ENCODE results near the gene PRKN. TPM values are rescaled to one million over a fixed set of nuclear protein-coding genes. Genes with fewer than 3 reads are reported as not detected.

The PRKN gene
- total RNA-seq, 1 donor from 2014 or later = 5.7 TPM

- TF ChIP-seq, protein P1, sequence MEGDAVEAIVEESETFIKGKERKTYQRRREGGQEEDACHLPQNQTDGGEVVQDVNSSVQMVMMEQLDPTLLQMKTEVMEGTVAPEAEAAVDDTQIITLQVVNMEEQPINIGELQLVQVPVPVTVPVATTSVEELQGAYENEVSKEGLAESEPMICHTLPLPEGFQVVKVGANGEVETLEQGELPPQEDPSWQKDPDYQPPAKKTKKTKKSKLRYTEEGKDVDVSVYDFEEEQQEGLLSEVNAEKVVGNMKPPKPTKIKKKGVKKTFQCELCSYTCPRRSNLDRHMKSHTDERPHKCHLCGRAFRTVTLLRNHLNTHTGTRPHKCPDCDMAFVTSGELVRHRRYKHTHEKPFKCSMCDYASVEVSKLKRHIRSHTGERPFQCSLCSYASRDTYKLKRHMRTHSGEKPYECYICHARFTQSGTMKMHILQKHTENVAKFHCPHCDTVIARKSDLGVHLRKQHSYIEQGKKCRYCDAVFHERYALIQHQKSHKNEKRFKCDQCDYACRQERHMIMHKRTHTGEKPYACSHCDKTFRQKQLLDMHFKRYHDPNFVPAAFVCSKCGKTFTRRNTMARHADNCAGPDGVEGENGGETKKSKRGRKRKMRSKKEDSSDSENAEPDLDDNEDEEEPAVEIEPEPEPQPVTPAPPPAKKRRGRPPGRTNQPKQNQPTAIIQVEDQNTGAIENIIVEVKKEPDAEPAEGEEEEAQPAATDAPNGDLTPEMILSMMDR (IDR thresholded peaks at IDR 0.05) = no peak
- peaks cover 10% of the 10 kb centered on the region for H3K4me1 Mint-ChIP-seq (ENCODE audit: low read depth)
- no peaks in the 10 kb centered on the region for H3K27me3 Mint-ChIP-seq (ENCODE audit: low read depth)
- H3K36me3 Mint-ChIP-seq (ENCODE audit: low read depth) = no peaks in the 10 kb centered on the region
- H3K27ac Mint-ChIP-seq (ENCODE audit: unreplicated experiment) = no peak overlapping the region
- no peak for DNase-seq (ENCODE audit: low spot score)
- peaks cover 2% of the 10 kb centered on the region for H3K9me3 Mint-ChIP-seq (ENCODE audit: low read depth)
- no peak overlapping the region for H3K4me3 Mint-ChIP-seq (ENCODE audit: unreplicated experiment)
Measured at GRCh38 chr6:162187168-162187935, 540.2 kb downstream of the PRKN start.

DNA sequence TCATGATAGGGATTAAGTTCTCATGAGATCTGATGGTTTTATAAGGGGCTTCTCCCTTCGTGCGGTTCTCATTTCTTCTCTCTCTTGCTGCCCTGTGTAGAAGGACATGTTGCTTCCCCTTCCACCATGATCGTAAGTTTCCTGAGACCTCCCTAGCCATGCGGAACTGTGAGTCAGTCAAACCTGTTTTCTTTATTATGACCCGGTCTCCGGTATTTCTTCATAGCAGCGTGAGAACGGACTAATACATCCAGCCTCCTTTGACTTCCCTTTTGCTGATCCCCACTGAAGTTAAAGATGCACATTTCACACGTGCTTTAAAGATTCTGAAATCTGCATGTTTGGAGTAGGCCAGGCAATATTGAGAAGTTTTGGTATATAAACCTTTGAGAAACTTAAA lies 543.1 kb downstream of the PRKN start:
- no peak overlapping the region for H3K27ac Mint-ChIP-seq (ENCODE audit: unreplicated experiment)
- H3K4me1 Mint-ChIP-seq (ENCODE audit: low read depth) = peaks cover 10% of the 10 kb centered on the region

GRCh38 chr6:162181741-162182401 lies 545.7 kb downstream of the PRKN start:
- no peaks in the 10 kb centered on the region for H3K9me3 Mint-ChIP-seq (ENCODE audit: low read depth)
- H3K4me1 Mint-ChIP-seq (ENCODE audit: low read depth) = peaks cover 12% of the 10 kb centered on the region
- no peaks in the 10 kb centered on the region for H3K36me3 Mint-ChIP-seq (ENCODE audit: low read depth)
- TF ChIP-seq, protein P1 (IDR thresholded peaks at IDR 0.05) = no peak
- no peak overlapping the region for H3K4me3 Mint-ChIP-seq (ENCODE audit: unreplicated experiment)
- H3K27ac Mint-ChIP-seq (ENCODE audit: unreplicated experiment) = no peak overlapping the region
- no peaks in the 10 kb centered on the region for H3K27me3 Mint-ChIP-seq (ENCODE audit: low read depth)
- DNase-seq (ENCODE audit: low spot score) = no peak

More for the DNA sequence above, 543.1 kb downstream of the PRKN start:
- Mint-ChIP-seq H3K4me3 (ENCODE audit: unreplicated experiment) (no peak overlapping the region), H3K36me3 (ENCODE audit: low read depth) (no peaks in the 10 kb centered on the region), H3K9me3 (ENCODE audit: low read depth) (peaks cover 2% of the 10 kb centered on the region), H3K27me3 (ENCODE audit: low read depth) (no peaks in the 10 kb centered on the region)
- TF ChIP-seq, protein P1 (IDR thresholded peaks at IDR 0.05) = no peak
- no peak for DNase-seq (ENCODE audit: low spot score)

- Mint-ChIP-seq H3K36me3 (ENCODE audit: low read depth) (no peaks in the 10 kb centered on the region), H3K4me1 (ENCODE audit: low read depth) (peaks cover 10% of the 10 kb centered on the region), H3K4me3 (ENCODE audit: unreplicated experiment) (no peak overlapping the region), H3K27me3 (ENCODE audit: low read depth) (no peaks in the 10 kb centered on the region), H3K9me3 (ENCODE audit: low read depth) (no peaks in the 10 kb centered on the region), H3K27ac (ENCODE audit: unreplicated experiment) (no peak overlapping the region)
- TF ChIP-seq, protein P1 (IDR thresholded peaks at IDR 0.05) = no peak
- no peak for DNase-seq (ENCODE audit: low spot score)
Measured at GRCh38 chr6:162181111-162181510, 546.5 kb downstream of the PRKN start.

DNA sequence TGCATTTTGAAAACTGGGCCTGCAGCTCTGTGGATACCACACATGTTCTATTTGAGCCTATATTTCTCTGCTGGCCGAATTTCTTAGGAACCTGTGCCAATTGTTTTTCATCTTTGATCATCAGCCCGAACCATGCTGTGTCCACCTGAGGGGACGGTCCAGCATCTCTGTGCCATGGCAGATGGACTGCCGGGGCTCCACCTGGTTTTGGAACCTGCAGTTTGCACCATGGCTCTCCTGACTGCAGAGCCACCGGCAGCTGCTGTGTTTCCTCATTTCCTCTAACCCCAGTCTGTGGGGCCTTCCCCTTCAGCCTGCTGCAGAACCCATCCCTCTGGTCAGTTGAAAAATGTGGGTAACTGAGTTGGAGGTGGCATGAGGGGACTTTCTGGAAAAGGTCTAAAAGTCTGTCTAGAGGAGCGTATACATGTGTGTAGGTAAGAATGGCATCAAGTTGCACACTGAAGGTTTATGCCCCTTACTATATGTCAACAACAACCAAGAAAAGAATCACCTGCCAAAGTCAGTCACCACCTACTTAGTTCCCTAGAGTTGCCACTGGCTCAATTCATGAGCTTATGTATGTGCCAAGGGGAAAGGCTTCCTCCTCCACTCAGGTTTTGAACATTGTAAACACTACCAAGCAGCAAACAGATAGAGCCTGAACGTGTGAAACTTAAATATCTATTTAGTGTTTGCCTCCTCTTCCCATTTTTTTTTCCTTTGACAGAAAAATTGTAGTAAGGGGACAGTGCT lies 548.2 kb downstream of the PRKN start:
- TF ChIP-seq, protein P1 (IDR thresholded peaks at IDR 0.05) = no peak
- H3K4me3 Mint-ChIP-seq (ENCODE audit: unreplicated experiment) = no peak overlapping the region
- H3K27me3 Mint-ChIP-seq (ENCODE audit: low read depth) = no peaks in the 10 kb centered on the region
- H3K4me1 Mint-ChIP-seq (ENCODE audit: low read depth) = peaks cover 7% of the 10 kb centered on the region
- no peak for DNase-seq (ENCODE audit: low spot score)
- H3K9me3 Mint-ChIP-seq (ENCODE audit: low read depth) = no peaks in the 10 kb centered on the region
- no peaks in the 10 kb centered on the region for H3K36me3 Mint-ChIP-seq (ENCODE audit: low read depth)
- no peak overlapping the region for H3K27ac Mint-ChIP-seq (ENCODE audit: unreplicated experiment)
